DMS53 (cell line): ENCODE data around the gene SART1.
"Not testable (repeated sequence)": the region's sequence is repeated elsewhere in the genome, so short reads cannot be mapped to it uniquely, and the experiment has no call there.

ENCODE experiments used
- DNase-seq: peaks from one replicate; lab custom pipeline; 2025; lab: John Stamatoyannopoulos, UW

The SART1 gene

GRCh38 chr11:66017321-66017720 lies 55.8 kb downstream of the SART1 start:
- DNase-seq, result no peak

- no peak for DNase-seq
These were observed 58.7 kb downstream of the SART1 start for GRCh38 chr11:66020212-66020611.

GRCh38 chr11:66020618-66021357 lies 59.3 kb downstream of the SART1 start:
- peak; percentile 91 for DNase-seq

- DNase-seq, result peak; percentile 85
These were observed 61.1 kb downstream of the SART1 start for GRCh38 chr11:66022401-66023185.

GRCh38 chr11:66023186-66023440 lies 61.6 kb downstream of the SART1 start:
- not testable (repeated sequence) for DNase-seq

GRCh38 chr11:66026017-66026529 lies 64.5 kb downstream of the SART1 start, which contains the start of gene CATSPER1:
TSS of gene CATSPER1 (minus strand) at chr11:66026479. CDS start at chr11:66026379, 100 bp downstream.
- DNase-seq, result no peak
